Naive thymus-derived CD8-positive, alpha-beta T cell (primary cell): ENCODE results near the gene TBX3. TPM values are rescaled to one million over a fixed set of nuclear protein-coding genes. Genes with fewer than 3 reads are reported as not detected.

Experiments used
- ATAC-seq, 2 donors: fragments of 150-1000 bp; cut with Tn5 transposase in 1 of 2; sonication (Bioruptor Pico), chemical (Tn5 transposase) in 1 of 2; 1 replicate in 1 of 2; 2 replicates in 1 of 2; pipeline ENCODE4 v1.10.0; 2021; ENCODE audit warnings: mild to moderate bottlenecking in 2 of 2, moderate library complexity in 2 of 2
- POLR2A ChIA-PET: fragments of 350-600 bp; sonication (Branson Sonifier 250); formaldehyde crosslinking; loops from one replicate; lab custom pipeline; 2021; ENCODE audit warnings: antibody characterized with exemption; lab: Charles Lee
- DNase-seq, 10 donors: peaks; one replicate each; pipeline versions ENCODE4 v3.0.0 to v3.0.0-alpha.2; 2020 to 2022
- H3K27ac Mint-ChIP-seq, 10 donors: one replicate each; pipeline ENCODE4 v1.8.0; 2020 to 2022; ENCODE audit warnings: mild to moderate bottlenecking in 10 of 10, mixed read lengths in 10 of 10, moderate library complexity in 4 of 10, inconsistent platforms in 1 of 10
- H3K27me3 Mint-ChIP-seq, 5 donors: one replicate each; pipeline ENCODE4 v1.8.0; 2021 to 2022; ENCODE audit warnings: mixed read lengths in 5 of 5
- H3K36me3 Mint-ChIP-seq, 3 donors: one replicate each; pipeline ENCODE4 v1.8.0; 2020 to 2022; ENCODE audit warnings: mixed read lengths in 3 of 3, mild to moderate bottlenecking in 2 of 3, inconsistent platforms in 1 of 3
- H3K4me1 Mint-ChIP-seq, 4 donors: one replicate each; pipeline ENCODE4 v1.8.0; 2021 to 2022; ENCODE audit warnings: mixed read lengths in 4 of 4
- H3K4me3 Mint-ChIP-seq, 10 donors: one replicate each; pipeline ENCODE4 v1.8.0; 2020 to 2022; ENCODE audit warnings: mild to moderate bottlenecking in 10 of 10, mixed read lengths in 10 of 10, moderate library complexity in 6 of 10, inconsistent platforms in 1 of 10
- H3K9me3 Mint-ChIP-seq, 9 donors: one replicate each; pipeline ENCODE4 v1.8.0; 2020 to 2022; ENCODE audit warnings: mixed read lengths in 9 of 9, mild to moderate bottlenecking in 3 of 9, inconsistent platforms in 1 of 9, moderate library complexity in 1 of 9
- polyA plus RNA-seq, 3 donors: library from polyadenylated mRNA; unstranded; fragments of 300-500 nt; fragmentation: Illumina TruSeq; gene quantifications; one replicate each; pipeline ENCODE4 v1.2.3, GENCODE V29; 2021
- total RNA-seq, 8 experiments: library from RNA in 2 of 8; stranded (reverse) in 2 of 8; gene quantifications; one replicate each; pipeline ENCODE4 v1.2.3 and lab custom pipeline; 2021 to 2026

The TBX3 gene
- total and polyA plus RNA-seq, 5 experiments from 2014 or later = not detected

DNA sequence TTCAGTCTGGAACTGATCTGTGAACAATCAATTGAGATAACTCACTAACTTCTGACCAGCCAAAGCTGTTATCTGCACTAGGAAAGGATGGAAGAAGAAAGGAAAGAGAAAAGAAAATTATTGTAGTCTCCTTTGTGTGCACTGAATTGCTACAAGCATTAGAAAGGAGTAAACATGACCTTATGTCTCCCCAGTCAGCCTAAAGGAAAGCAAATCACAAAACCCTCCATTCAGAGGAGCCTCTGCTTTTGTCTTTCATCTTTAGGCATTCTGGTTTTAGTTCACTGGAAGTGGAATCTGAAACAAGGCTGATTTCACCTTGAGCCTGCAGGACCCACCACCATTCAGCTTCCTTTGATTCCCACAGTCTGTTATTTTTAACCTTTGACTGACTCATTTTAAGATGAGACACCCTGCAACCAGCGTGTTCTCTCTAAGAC is 26.0 kb downstream of the TBX3 start:
- Mint-ChIP-seq H3K4me1 (peaks cover 0 to 3% (median 0%) of the 10 kb centered on the region in 4 donors), H3K9me3 (peaks cover 0 to 4% (median 0%) of the 10 kb centered on the region in 9 donors), H3K4me3 (no peak overlapping the region), H3K36me3 (no peaks in the 10 kb centered on the region), H3K27me3 (peaks cover 12 to 77% (median 37%) of the 10 kb centered on the region in 5 donors), H3K27ac (no peak overlapping the region)
- no peak for DNase-seq
- POLR2A ChIA-PET = no interaction called here
- ATAC-seq = no peak

GRCh38 chr12:114657597-114657920 is 26.4 kb downstream of the TBX3 start:
- Mint-ChIP-seq H3K36me3 (no peaks in the 10 kb centered on the region), H3K27ac (no peak overlapping the region), H3K9me3 (peaks cover 0 to 4% (median 0%) of the 10 kb centered on the region in 9 donors), H3K4me1 (peaks cover 0 to 2% (median 0%) of the 10 kb centered on the region in 4 donors), H3K4me3 (no peak overlapping the region), H3K27me3 (peaks cover 9 to 75% (median 36%) of the 10 kb centered on the region in 5 donors)
- ATAC-seq (no peak), DNase-seq (no peak)
- POLR2A ChIA-PET = no interaction called here

- Mint-ChIP-seq H3K27ac (no peak overlapping the region), H3K36me3 (no peaks in the 10 kb centered on the region), H3K4me3 (no peak overlapping the region), H3K9me3 (peaks cover 0 to 4% (median 0%) of the 10 kb centered on the region in 9 donors), H3K4me1 (no peaks in the 10 kb centered on the region), H3K27me3 (peaks cover 7 to 70% (median 33%) of the 10 kb centered on the region in 5 donors)
- POLR2A ChIA-PET = no interaction called here
- DNase-seq (no peak), ATAC-seq (no peak)
These were observed 26.9 kb downstream of the TBX3 start for GRCh38 chr12:114656906-114657596.

DNA sequence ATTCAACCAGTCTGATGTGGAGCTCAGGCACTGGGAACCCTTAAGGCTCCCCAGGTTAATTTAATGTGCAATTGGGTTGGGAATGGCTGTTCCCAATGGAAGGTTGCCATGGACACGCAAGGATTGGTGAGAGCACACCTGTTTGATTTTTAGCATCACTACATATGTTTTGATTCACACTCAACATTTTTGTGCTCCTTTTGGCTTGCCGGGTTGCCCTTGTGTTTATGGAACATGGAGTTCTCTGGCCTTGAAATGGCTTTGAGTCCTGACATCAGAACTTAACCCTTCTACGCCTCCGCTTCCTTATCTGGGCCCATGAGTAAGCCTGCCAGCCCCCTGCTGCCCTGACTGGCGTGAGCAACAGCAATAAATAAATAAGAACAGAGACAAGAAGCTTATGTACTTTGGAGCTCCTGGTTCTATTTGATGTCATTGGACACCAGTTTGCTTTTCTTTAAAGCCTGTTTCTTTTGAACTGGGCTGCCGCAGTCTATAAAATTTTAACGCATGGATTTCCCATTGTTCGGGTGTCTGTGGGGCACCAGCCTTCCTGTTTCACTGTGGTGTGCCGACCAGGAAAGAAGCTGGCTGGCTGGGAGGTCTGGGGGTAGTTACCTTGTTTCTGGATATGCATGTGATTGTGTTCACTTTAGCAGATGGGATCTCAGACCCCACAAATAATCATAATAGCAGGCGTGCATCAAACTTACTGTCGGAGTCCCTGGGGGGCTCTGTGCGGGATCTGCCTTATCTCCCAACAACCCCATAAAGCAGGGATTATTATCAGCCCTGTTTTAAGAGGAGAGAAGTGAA is 27.8 kb downstream of the TBX3 start:
- Mint-ChIP-seq H3K36me3 (no peaks in the 10 kb centered on the region), H3K9me3 (peaks cover 0 to 4% (median 0%) of the 10 kb centered on the region in 9 donors), H3K4me3 (no peak overlapping the region), H3K4me1 (no peaks in the 10 kb centered on the region), H3K27me3 (peaks cover 7 to 65% (median 33%) of the 10 kb centered on the region in 5 donors), H3K27ac (no peak overlapping the region)
- POLR2A ChIA-PET = no interaction called here
- ATAC-seq (no peak), DNase-seq (no peak)

DNA sequence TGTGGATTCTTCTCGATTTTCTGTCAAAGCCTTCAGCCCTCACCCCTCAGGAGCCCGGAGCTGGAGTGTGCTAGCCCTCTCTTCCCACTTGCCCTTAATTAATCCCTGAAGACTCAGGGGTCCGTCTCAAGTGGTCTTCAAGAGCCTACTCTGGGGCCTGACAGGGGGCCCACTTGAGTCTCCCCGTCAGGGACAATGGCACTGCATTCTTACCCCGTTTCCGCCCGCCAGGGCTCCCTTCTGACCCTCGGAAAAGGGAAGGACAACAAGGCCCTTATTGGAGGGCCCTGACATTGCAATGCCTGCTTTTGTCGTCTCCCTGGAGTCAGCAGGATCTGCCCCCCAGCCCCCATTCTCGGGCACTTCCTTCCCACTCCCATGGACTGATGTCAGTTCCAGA is 34.4 kb downstream of the TBX3 start:
- H3K27ac Mint-ChIP-seq = no peak overlapping the region
- ATAC-seq (no peak), DNase-seq (no peak)
- POLR2A ChIA-PET = no interaction called here
- peaks cover 0 to 4% (median 0%) of the 10 kb centered on the region in 9 donors for H3K9me3 Mint-ChIP-seq
- H3K36me3 Mint-ChIP-seq = peaks cover 0 to 2% (median 0%) of the 10 kb centered on the region in 3 donors
- H3K4me1 Mint-ChIP-seq = no peaks in the 10 kb centered on the region
- H3K27me3 Mint-ChIP-seq = peaks cover 8 to 26% (median 21%) of the 10 kb centered on the region in 5 donors
- H3K4me3 Mint-ChIP-seq = no peak overlapping the region

- H3K9me3 Mint-ChIP-seq = peaks cover 0 to 2% (median 0%) of the 10 kb centered on the region in 9 donors
- ATAC-seq (no peak), DNase-seq (no peak)
- H3K36me3 Mint-ChIP-seq = peaks cover 0 to 2% (median 0%) of the 10 kb centered on the region in 3 donors
- no peak overlapping the region for H3K27ac Mint-ChIP-seq
- no peaks in the 10 kb centered on the region for H3K4me1 Mint-ChIP-seq
- no peak overlapping the region for H3K4me3 Mint-ChIP-seq
- H3K27me3 Mint-ChIP-seq = peaks cover 5 to 26% (median 18%) of the 10 kb centered on the region in 5 donors
- POLR2A ChIA-PET = no interaction called here
These were observed 35.3 kb downstream of the TBX3 start for GRCh38 chr12:114648711-114649110.

DNA sequence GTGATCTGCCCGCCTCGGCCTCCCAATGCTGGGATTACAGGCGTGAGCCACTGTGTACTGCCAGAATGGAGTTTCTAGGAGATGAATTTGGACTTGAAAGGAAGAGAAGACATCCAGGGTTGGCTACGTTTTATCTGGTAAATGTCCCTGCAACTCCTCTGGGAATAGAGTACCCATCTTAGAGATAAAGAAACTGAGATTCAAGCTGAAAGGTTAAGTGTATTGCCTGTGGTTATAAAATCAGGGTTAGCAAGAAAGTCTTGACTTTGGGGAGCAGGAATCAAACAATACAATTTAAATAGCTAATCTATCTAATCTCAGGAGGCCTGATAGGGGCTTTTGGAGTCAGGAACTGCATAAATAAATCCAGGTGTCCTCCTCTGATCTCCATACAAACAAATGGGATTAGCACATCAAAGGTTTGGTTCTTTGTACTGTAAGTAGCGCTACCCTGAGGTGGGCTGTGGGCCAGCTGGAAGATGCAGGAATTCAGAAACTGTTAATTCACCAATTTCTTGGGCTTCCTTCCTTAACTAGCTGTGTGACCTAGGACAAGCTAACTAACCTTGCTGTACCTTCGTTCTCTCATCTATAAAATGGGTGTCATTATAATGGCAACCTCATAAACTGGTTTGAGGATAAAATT is 45.1 kb downstream of the TBX3 start:
- POLR2A ChIA-PET = no interaction called here
- Mint-ChIP-seq H3K27me3 (peaks cover 1 to 15% (median 7%) of the 10 kb centered on the region in 5 donors), H3K36me3 (no peaks in the 10 kb centered on the region), H3K4me1 (peaks cover 0 to 3% (median 0%) of the 10 kb centered on the region in 4 donors), H3K9me3 (peaks cover 0 to 6% (median 0%) of the 10 kb centered on the region in 9 donors), H3K27ac (no peak overlapping the region), H3K4me3 (no peak overlapping the region)
- DNase-seq (no peak), ATAC-seq (no peak)

GRCh38 chr12:114636723-114637480 is 47.1 kb downstream of the TBX3 start:
- Mint-ChIP-seq H3K4me3 (no peak overlapping the region), H3K27me3 (peaks cover 1 to 11% (median 7%) of the 10 kb centered on the region in 5 donors), H3K36me3 (no peaks in the 10 kb centered on the region), H3K4me1 (peaks cover 0 to 3% (median 0%) of the 10 kb centered on the region in 4 donors), H3K9me3 (peaks cover 0 to 6% (median 0%) of the 10 kb centered on the region in 9 donors), H3K27ac (no peak overlapping the region)
- POLR2A ChIA-PET = no interaction called here
- no peak for ATAC-seq
- DNase-seq = no peak

DNA sequence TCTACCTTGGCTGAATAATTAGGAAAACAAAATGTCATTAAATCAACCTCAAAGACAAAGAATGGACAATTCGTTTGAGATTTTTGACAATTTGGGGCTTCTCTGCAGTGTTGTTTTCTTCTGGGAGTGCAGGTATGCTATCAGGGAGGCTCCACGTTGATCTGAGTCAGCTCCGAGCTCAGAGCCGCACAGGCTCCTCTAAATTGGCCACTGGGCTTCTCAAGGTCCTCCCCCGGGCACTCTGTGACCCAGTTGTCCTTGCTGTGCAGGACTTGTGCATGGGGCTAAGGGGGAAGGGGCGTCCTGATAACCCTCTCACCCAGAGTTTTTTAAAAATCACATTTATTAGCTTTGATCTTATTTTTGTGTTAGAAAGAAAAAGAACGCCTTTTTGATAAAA is 52.7 kb downstream of the TBX3 start:
- H3K9me3 Mint-ChIP-seq = peaks cover 0 to 2% (median 0%) of the 10 kb centered on the region in 9 donors
- no peaks in the 10 kb centered on the region for H3K36me3 Mint-ChIP-seq
- no peak overlapping the region for H3K27ac Mint-ChIP-seq
- H3K27me3 Mint-ChIP-seq = peaks cover 1 to 16% (median 12%) of the 10 kb centered on the region in 5 donors
- ATAC-seq (no peak), DNase-seq (no peak)
- H3K4me1 Mint-ChIP-seq = no peaks in the 10 kb centered on the region
- POLR2A ChIA-PET = no interaction called here
- H3K4me3 Mint-ChIP-seq = no peak overlapping the region

- Mint-ChIP-seq H3K36me3 (no peaks in the 10 kb centered on the region), H3K27me3 (peaks cover 1 to 35% (median 11%) of the 10 kb centered on the region in 5 donors), H3K4me1 (no peaks in the 10 kb centered on the region), H3K9me3 (peaks cover 0 to 5% (median 0%) of the 10 kb centered on the region in 9 donors), H3K4me3 (no peak overlapping the region), H3K27ac (no peak overlapping the region)
- ATAC-seq (no peak), DNase-seq (no peak)
- POLR2A ChIA-PET = no interaction called here
These were observed 55.8 kb downstream of the TBX3 start for GRCh38 chr12:114628199-114628598.

DNA sequence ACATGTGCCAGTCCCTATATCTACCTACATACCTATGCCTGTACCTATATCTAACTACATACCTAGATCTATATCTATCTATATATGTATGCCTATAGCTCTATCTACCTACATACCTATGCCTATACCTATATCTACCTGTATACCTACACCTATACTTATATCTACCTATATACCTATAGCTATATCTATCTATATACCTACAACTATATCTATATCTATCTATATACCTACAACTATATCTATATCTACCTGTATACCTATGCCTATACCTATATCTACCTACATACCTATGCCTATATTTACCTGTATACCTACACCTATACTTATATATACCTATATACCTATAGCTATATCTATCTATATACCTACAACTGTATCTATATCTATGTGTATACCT is 56.6 kb downstream of the TBX3 start:
- POLR2A ChIA-PET = interaction anchor here (0.6 kb wide), 1 partner anchor 1321 kb away, joined by 10 read pairs; no protein-coding TSS in a partner anchor
- H3K4me3 Mint-ChIP-seq = no peak overlapping the region
- no peak overlapping the region for H3K27ac Mint-ChIP-seq
- DNase-seq (no peak), ATAC-seq (no peak)
- no peaks in the 10 kb centered on the region for H3K4me1 Mint-ChIP-seq
- H3K27me3 Mint-ChIP-seq = peaks cover 1 to 43% (median 12%) of the 10 kb centered on the region in 5 donors
- no peaks in the 10 kb centered on the region for H3K36me3 Mint-ChIP-seq
- peaks cover 0 to 5% (median 0%) of the 10 kb centered on the region in 9 donors for H3K9me3 Mint-ChIP-seq

GRCh38 chr12:114625294-114625851 is 58.6 kb downstream of the TBX3 start:
- H3K4me3 Mint-ChIP-seq = no peak overlapping the region
- DNase-seq (peak in 6 of 10 donors; percentile 1 to 29 (median 10)), ATAC-seq (no peak)
- POLR2A ChIA-PET = no interaction called here
- no peaks in the 10 kb centered on the region for H3K36me3 Mint-ChIP-seq
- H3K27ac Mint-ChIP-seq = peak overlapping the region in 1 of 10 donors; percentile 9
- H3K4me1 Mint-ChIP-seq = no peaks in the 10 kb centered on the region
- peaks cover 3 to 44% (median 13%) of the 10 kb centered on the region in 5 donors for H3K27me3 Mint-ChIP-seq
- peaks cover 0 to 5% (median 0%) of the 10 kb centered on the region in 9 donors for H3K9me3 Mint-ChIP-seq
